Mesodermal cell (in vitro differentiated cells): ENCODE results near the gene UBA52.
"Not testable (repeated sequence)": the region's sequence is repeated elsewhere in the genome, so short reads cannot be mapped to it uniquely, and the experiment has no call there.

Source experiments
- H3K27ac ChIP-seq: 2 replicates; pipeline ENCODE4 v1.7.0; 2013; ENCODE audit warnings: mild to moderate bottlenecking, low read depth, low read length, moderate library complexity; ENCODE audit not compliant: severe bottlenecking
- H3K36me3 ChIP-seq: 2 replicates; pipeline ENCODE4 v1.7.1; 2013; ENCODE audit warnings: mild to moderate bottlenecking, low read length, moderate library complexity; ENCODE audit not compliant: control insufficient read depth, insufficient read depth
- H3K4me1 ChIP-seq: one replicate; pipeline ENCODE4 v1.7.1; 2013; ENCODE audit warnings: mild to moderate bottlenecking, low read length; ENCODE audit not compliant: insufficient read depth, control insufficient read depth, poor library complexity, severe bottlenecking
- H3K4me3 ChIP-seq: 2 replicates; pipeline ENCODE4 v1.7.0; 2013; ENCODE audit warnings: low read length, control low read depth, mild to moderate bottlenecking; ENCODE audit not compliant: insufficient read depth, poor library complexity, severe bottlenecking; ENCODE audit errors: extremely low read depth
- H3K9me3 ChIP-seq: 2 replicates; pipeline ENCODE4 v1.7.1; 2013; ENCODE audit warnings: mild to moderate bottlenecking, low read length, moderate library complexity; ENCODE audit not compliant: control insufficient read depth
- WGBS, 2 experiments: methylation state at CpG; one replicate each; pipeline ENCODE4 v1.1.5; 2013; ENCODE audit warnings: missing lambda C conversion rate in 2 of 2; ENCODE audit not compliant: insufficient coverage in 2 of 2; 5-methylcytosine and 5-hydroxymethylcytosine counted together

Gene UBA52

GRCh38 chr19:18537431-18537830, 34.2 kb upstream of the UBA52 start:
- no peaks in the 10 kb centered on the region for H3K4me1 ChIP-seq
- H3K4me3 ChIP-seq = no peak overlapping the region
- 93 to 95% methylated on average over 16 to 17 of the region's 17 CpGs for WGBS, 2 experiments
- H3K27ac ChIP-seq = no peak overlapping the region
- H3K9me3 ChIP-seq = no peaks in the 10 kb centered on the region
- peaks cover 78% of the 10 kb centered on the region for H3K36me3 ChIP-seq

- no peaks in the 10 kb centered on the region for H3K9me3 ChIP-seq
- WGBS, 2 experiments = 93 to 96% methylated on average over 17 to 22 of the region's 22 CpGs
- no peaks in the 10 kb centered on the region for H3K4me1 ChIP-seq
- no peak overlapping the region for H3K4me3 ChIP-seq
- H3K27ac ChIP-seq = no peak overlapping the region
- H3K36me3 ChIP-seq = peaks cover 71% of the 10 kb centered on the region
These were observed 33.5 kb upstream of the UBA52 start for GRCh38 chr19:18538115-18538514.

DNA sequence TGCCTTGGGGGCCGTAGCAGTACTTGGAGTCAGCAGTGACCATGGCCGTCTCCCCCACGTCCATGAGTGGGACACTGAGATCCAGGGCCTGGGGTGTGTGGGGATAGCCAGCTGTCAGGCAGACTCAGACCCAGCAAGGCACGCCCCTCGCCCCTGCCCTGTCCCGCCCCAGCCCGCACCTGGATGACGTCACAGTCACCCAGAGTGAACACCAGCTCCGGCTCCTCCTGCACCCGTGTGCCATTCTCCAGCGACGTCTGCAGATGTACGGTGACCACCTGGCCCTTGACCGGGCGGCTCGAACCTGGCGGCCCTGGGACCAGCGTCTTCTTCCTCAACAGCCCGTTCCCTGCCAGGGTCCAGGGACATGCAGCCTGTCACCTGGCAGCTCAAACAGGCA, 32.3 kb upstream of the UBA52 start:
- Histone ChIP-seq H3K27ac (no peak overlapping the region), H3K9me3 (no peaks in the 10 kb centered on the region), H3K4me3 (no peak overlapping the region), H3K4me1 (peaks cover 7% of the 10 kb centered on the region), H3K36me3 (peaks cover 66% of the 10 kb centered on the region)
- 98% methylated on average over 19 of the region's 19 CpGs for WGBS, 2 experiments

GRCh38 chr19:18540200-18540599, 31.5 kb upstream of the UBA52 start:
- peaks cover 63% of the 10 kb centered on the region for H3K36me3 ChIP-seq
- WGBS, 2 experiments = 82% methylated on average over 1 of the region's 1 CpG; no CpG with 5 or more reads in 1 of the 2 experiments
- not testable (repeated sequence) for H3K9me3 ChIP-seq

GRCh38 chr19:18541258-18541991, 30.2 kb upstream of the UBA52 start:
- Histone ChIP-seq H3K36me3 (peaks cover 51% of the 10 kb centered on the region), H3K9me3 (no peaks in the 10 kb centered on the region), H3K4me1 (peaks cover 7% of the 10 kb centered on the region), H3K27ac (no peak overlapping the region), H3K4me3 (no peak overlapping the region)
- whole genome bisulfite sequencing, 2 experiments = 96 to 97% methylated on average over 10 to 15 of the region's 21 CpGs

More at GRCh38 chr19:18540200-18540599, 31.5 kb upstream of the UBA52 start:
- not testable (repeated sequence) for H3K4me3 ChIP-seq, H3K27ac ChIP-seq, H3K4me1 ChIP-seq

DNA sequence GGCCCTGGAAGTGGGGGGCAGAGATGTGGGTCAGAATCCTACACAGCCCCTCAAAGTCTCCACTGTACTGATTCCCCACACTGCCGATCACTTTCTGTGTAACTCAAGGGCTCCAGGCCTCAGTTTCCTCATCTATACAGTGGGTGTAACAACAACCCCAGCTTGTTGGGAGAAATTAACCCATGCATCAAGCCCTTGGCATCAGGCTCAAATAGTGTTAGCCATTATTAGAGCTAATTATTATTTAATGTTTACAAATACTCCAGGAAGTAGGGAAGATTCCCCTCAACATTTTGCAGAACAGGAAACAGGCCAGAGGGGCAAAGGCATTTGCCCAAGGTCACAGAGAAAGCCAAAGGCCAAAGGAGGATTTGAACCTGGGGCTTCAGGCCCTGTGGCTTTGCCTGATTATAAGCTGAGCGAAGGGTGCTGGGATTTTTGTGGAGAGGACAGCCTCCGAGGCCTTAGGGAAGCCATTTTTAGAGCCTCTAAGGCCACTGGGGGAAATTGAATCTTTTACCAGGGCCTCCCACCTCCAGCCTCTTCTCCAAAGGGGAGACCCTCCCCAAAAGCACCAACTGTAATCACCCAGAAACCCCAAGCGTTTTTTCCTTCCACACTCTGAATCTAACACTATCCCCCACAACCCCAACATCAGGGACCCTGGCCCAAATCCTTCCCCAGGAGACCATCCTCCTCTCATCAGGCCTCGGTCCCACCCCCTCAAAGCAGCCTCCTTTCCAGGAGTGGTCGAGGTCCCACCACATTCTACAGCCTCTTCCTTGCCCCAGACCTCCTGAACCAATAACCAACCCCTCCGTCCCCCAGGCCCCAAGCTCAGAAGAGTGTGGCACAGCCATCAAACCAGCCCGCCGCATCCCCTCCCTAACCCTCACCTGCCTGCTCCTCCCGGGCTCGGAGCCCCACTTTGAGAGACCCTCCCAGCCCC, 29.4 kb upstream of the UBA52 start:
- Histone ChIP-seq H3K27ac (no peak overlapping the region), H3K4me1 (peaks cover 7% of the 10 kb centered on the region), H3K9me3 (no peaks in the 10 kb centered on the region), H3K4me3 (peak overlapping the region; percentile 60), H3K36me3 (peaks cover 43% of the 10 kb centered on the region)
- 51 to 76% methylated on average over 5 to 8 of the region's 11 CpGs for WGBS, 2 experiments

GRCh38 chr19:18542941-18543813, 28.5 kb upstream of the UBA52 start, which contains the start of gene FKBP8:
FKBP8 (minus strand) TSS chr19:18543573; CDS start chr19:18541970, 1,603 bp downstream.
- Histone ChIP-seq H3K36me3 (peaks cover 34% of the 10 kb centered on the region), H3K4me3 (peak within 1 kb of the TSS; percentile 60), H3K27ac (no peak within 1 kb of the TSS), H3K9me3 (no peaks in the 10 kb centered on the region), H3K4me1 (peaks cover 7% of the 10 kb centered on the region)
- whole genome bisulfite sequencing, 2 experiments = 0 to 1% methylated on average over 16 to 31 of the region's 86 CpGs

- peaks cover 29% of the 10 kb centered on the region for H3K36me3 ChIP-seq
- no peak overlapping the region for H3K27ac ChIP-seq
- H3K4me1 ChIP-seq = peaks cover 7% of the 10 kb centered on the region
- WGBS, 2 experiments = 9 to 14% methylated on average over 6 of the region's 12 CpGs
- H3K4me3 ChIP-seq = peak overlapping the region; percentile 31
- no peaks in the 10 kb centered on the region for H3K9me3 ChIP-seq
These were observed 27.7 kb upstream of the UBA52 start for GRCh38 chr19:18543814-18544475.

GRCh38 chr19:18551631-18552030, 20.0 kb upstream of the UBA52 start:
- no peaks in the 10 kb centered on the region for H3K4me1 ChIP-seq
- 86 to 88% methylated on average over 5 of the region's 6 CpGs for WGBS, 2 experiments
- H3K9me3 ChIP-seq = no peaks in the 10 kb centered on the region
- no peak overlapping the region for H3K4me3 ChIP-seq
- H3K36me3 ChIP-seq = no peaks in the 10 kb centered on the region
- H3K27ac ChIP-seq = no peak overlapping the region
